Islet of Langerhans (tissue), 1 donor: Measurements from ENCODE around the gene FAT1.
"Not testable (repeated sequence)": the region's sequence is repeated elsewhere in the genome, so short reads cannot be mapped to it uniquely, and the experiment has no call there.

ENCODE experiments used
- FAIRE-seq: peaks from one replicate; lab custom pipeline; 2011; peaks lifted over from hg19 to GRCh38; lab: Jason Lieb, UNC

FAT1 gene

GRCh38 chr4:186699881-186700397 is 23.7 kb downstream of the FAT1 start:
- no peak for FAIRE-seq

DNA sequence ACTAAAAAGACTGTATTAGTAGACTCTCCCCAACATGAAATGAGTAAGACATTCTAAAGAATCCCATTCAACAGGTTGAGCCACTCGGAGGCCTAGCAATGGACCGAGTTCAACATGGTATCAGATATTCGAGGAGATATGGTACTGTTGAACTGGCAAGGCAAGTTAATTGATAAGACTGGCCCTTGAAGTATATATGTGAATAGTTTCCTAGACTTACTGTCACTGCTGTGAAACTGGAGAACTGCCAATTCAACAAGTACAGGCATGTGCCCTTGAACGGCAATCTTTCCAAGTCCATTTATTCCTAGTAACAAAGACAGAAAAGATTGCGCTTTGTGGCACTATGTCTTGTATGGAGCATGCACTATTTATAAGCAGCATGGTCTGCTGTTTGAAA is 24.4 kb downstream of the FAT1 start:
- FAIRE-seq, result no peak

GRCh38 chr4:186698525-186698924 is 25.1 kb downstream of the FAT1 start:
- no peak for FAIRE-seq

DNA sequence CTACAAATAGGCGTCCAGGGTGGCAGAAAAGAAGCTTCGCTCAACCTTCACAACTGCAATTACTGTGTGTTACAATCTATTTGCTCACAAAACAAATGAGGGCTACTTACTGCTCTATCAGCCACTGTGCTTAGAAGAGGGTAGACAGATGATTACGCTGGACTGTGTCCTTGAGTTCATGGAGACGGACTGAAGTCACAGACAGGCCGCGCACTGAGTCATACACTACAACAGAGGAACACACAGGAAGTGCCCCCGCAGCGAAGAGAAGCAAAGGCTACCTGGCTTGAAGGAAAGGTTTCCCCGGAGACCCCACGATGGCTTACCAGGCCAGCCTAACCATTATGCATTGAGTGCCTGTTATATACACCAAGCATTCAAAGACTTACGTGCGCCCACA is 25.6 kb downstream of the FAT1 start:
- no peak for FAIRE-seq

GRCh38 chr4:186695392-186695791 is 28.3 kb downstream of the FAT1 start:
- FAIRE-seq, result no peak

DNA sequence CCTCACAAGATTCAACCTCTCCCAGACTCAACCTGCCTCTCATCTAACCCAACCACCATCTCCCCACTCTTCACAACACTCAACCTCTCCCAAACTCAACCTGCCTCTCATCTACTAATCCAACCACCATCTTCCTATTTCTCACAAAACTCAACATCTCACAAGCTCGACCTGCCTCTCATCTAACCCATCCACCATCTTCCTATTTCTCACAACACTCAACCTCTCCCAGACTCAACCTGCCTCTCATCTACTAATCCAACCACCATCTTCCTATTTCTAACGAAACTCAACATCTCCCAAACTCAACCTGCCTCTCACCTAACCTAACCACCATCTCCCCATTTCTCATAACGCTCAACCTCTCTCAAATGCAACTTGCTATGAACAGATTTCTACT is 29.8 kb downstream of the FAT1 start:
- no peak for FAIRE-seq

- no peak for FAIRE-seq
These were observed 30.4 kb downstream of the FAT1 start for GRCh38 chr4:186693159-186693815.

GRCh38 chr4:186691396-186691795 is 32.3 kb downstream of the FAT1 start:
- no peak for FAIRE-seq

GRCh38 chr4:186689476-186689875 is 34.2 kb downstream of the FAT1 start:
- FAIRE-seq, result no peak

DNA sequence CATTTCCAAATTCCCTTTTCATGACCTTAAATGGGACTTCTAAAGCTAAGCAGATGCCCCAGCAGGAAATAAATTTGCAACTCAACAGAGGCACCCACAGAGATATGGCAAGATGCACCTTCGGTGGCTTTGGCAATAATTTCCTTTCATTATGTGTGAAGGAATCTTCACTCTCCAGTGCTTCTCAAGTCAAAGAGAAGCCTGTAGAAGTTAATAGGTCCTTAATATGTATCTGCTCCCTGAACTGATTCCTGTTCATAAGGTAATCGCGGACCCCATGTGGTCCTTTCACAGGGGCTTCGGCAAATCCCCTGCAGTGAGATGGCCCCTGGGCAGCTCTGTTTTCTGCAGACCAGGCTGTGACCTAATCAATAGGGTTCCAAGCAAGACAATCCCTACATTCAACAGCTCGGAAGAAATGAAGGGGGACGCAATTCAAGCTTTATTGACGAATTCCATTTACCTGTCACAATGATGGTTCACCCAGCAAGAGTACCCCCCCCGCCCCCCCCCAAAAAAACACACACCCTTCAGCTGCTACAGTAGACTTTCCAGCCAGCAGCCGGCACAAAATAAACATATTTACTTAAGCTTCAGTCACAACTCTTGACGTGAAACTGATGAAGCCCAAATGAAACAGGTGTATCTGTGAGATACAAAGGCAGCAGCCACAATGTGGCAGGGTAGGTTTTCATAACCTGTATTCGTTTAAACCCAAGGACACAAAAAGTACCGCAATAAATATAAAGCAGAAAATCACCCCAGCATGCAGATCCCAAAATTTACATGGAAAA is 35.3 kb downstream of the FAT1 start:
- FAIRE-seq, result no peak

- no peak for FAIRE-seq
These were observed 36.4 kb downstream of the FAT1 start for GRCh38 chr4:186687265-186687664.

- peak; percentile 94 for FAIRE-seq
These were observed 37.9 kb downstream of the FAT1 start for GRCh38 chr4:186685767-186686183.

- FAIRE-seq, result no peak
These were observed 38.8 kb downstream of the FAT1 start for GRCh38 chr4:186684889-186685309.

DNA sequence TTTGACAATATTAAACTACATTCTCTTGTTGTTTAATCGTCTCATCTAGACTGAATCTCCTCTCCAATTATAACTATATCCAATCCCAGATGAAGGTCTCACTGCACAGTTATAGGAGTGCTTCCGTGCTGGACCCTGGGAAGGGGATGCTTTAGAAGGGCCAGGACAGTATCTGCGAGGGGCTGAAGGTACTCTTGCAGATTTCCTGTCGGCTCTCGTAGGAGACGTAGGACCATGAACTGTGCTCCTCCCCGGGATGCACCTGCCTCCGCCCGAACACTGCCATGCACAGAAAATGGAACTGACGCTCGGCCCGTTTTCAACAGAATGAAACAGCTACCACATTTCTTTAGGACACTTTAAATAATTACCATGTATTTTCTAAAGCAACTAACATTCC is 39.4 kb downstream of the FAT1 start:
- FAIRE-seq, result no peak

- FAIRE-seq, result no peak
These were observed 43.0 kb downstream of the FAT1 start for GRCh38 chr4:186680641-186681040.

GRCh38 chr4:186676531-186677161 is 47.0 kb downstream of the FAT1 start:
- FAIRE-seq, result peak; percentile 45

GRCh38 chr4:186669735-186670134 is 53.9 kb downstream of the FAT1 start:
- FAIRE-seq, result no peak

DNA sequence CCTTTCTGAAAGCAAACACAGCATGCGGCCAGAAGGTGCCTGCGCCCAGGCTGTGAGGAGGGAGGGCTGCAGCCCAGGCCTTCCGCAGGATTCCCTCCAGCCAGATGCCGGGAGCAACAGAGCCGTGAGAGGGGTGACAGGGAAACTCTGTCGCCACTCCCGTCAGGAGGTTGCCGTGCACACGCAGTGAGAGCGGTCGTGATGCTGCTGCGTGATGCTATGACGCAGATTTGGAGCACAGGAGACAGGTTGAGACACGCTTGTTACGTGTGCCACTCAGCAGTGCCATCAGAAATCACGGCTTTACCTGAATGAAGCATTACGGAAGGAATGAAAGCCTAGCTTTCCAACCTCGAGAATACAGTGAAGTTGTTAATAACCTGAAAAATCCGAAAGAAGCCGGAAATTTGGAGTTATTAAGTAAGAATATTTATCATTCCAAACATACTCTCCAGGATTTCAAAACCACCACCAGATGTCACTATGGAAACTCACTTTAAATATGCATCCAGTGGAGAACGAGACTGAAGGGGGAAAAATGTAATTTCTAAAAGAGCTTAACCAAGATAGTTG is 54.4 kb downstream of the FAT1 start:
- peak; percentile 96 for FAIRE-seq

GRCh38 chr4:186666750-186667149 is 56.9 kb downstream of the FAT1 start:
- FAIRE-seq, result no peak

DNA sequence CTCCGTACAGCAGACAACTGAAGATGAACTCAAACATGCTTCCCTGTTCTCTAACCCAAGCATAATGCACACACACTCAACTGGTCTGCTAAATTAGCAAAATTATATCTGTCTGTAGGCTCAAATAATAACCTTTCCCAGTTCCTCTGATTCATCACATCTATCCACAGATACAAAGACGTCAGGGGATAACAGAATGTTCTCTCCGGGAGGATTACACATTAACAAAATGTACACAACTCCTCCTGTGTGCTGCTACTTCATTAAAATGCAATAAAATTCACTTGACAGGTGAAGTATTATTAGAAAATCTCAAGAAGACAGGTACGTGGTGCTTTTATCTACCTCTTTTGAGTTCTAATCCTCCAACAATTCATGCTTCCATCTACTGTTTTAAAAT is 57.4 kb downstream of the FAT1 start:
- peak; percentile 99 for FAIRE-seq

GRCh38 chr4:186660403-186660802 is 63.3 kb downstream of the FAT1 start:
- no peak for FAIRE-seq

DNA sequence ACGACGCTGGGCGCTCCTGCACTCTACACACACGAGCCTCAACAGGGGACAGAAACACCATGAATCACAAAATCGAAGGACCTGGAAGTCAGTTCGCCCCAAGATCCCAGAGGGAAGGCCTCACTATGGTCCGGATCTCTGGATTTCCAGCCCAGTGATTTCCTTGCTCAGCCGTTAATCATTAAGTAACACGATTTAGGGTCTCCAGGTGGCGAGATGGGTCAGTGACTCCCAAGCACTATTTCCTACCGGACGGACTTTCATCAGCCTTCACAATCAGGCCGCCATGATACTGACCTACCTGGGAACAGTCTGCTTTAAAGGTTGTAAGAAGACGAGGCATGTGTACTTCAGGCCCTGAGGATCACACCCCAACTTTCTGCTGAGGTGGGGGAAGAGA is 63.7 kb downstream of the FAT1 start:
- FAIRE-seq, result no peak

GRCh38 chr4:186659456-186659855 is 64.2 kb downstream of the FAT1 start:
- FAIRE-seq, result not testable (repeated sequence)
